ENCODE data around the gene SPATA22. TPM values are rescaled to one million over a fixed set of nuclear protein-coding genes. Genes with fewer than 3 reads are reported as not detected.
"Not testable (repeated sequence)": the region's sequence is repeated elsewhere in the genome, so short reads cannot be mapped to it uniquely, and the experiment has no call there.

SPATA22 gene
- total RNA-seq, 1 donor from 2014 or later = not detected

DNA sequence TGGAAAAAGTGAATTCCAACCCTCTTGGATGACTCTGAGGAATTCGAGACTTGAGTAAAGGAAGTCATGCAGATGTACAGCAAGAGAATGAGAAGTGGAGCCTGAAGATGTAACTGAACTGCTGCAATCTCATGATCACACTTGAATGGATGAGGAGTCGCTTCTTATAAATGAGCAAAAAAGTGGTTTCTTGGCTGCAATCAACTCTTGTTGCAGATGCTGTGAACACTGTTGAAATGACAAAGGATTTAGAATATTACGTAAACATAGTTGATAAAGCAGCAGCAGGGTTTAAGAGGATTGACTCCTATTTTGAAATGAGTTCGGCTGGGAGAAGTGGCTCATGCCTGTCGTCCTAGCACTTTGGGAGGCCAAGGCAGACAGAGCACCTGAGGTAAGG is 29.7 kb upstream of the SPATA22 start:
- DNase-seq = no peak
- no peaks in the 10 kb centered on the region for H3K4me1 Mint-ChIP-seq
- H3K4me3 Mint-ChIP-seq = no peak overlapping the region
- H3K27ac Mint-ChIP-seq = no peak overlapping the region
- intact Hi-C loops (cut with micrococcal nuclease) = no loop called here
- H3K9me3 Mint-ChIP-seq = no peaks in the 10 kb centered on the region
- no peaks in the 10 kb centered on the region for H3K36me3 Mint-ChIP-seq (ENCODE audit: low read depth)
- H3K27me3 Mint-ChIP-seq = no peaks in the 10 kb centered on the region

DNA sequence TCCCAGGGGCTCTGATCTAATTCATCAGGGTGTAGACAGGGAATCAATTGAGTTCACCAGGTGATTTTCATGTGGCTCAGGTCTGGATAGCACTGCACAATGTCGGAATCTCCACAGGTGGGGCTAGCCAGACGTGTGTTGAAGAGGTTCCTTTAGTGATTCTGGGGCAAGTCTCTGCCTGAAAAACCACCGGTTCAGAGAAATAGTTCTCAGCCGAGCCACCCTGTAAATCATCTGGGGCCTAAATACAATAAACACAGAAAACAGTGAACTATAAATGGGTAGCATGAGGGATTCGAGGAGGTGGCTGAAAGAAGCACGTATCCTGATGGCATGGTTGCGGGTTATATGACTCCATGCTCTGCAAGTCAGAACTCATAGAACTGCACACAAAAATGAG is 25.5 kb upstream of the SPATA22 start:
- H3K9me3 Mint-ChIP-seq = no peaks in the 10 kb centered on the region
- H3K4me3 Mint-ChIP-seq = no peak overlapping the region
- H3K36me3 Mint-ChIP-seq (ENCODE audit: low read depth) = no peaks in the 10 kb centered on the region
- DNase-seq = no peak
- H3K27me3 Mint-ChIP-seq = peaks cover 5% of the 10 kb centered on the region
- H3K4me1 Mint-ChIP-seq = no peaks in the 10 kb centered on the region
- intact Hi-C loops (cut with micrococcal nuclease) = no loop called here
- H3K27ac Mint-ChIP-seq = no peak overlapping the region

DNA sequence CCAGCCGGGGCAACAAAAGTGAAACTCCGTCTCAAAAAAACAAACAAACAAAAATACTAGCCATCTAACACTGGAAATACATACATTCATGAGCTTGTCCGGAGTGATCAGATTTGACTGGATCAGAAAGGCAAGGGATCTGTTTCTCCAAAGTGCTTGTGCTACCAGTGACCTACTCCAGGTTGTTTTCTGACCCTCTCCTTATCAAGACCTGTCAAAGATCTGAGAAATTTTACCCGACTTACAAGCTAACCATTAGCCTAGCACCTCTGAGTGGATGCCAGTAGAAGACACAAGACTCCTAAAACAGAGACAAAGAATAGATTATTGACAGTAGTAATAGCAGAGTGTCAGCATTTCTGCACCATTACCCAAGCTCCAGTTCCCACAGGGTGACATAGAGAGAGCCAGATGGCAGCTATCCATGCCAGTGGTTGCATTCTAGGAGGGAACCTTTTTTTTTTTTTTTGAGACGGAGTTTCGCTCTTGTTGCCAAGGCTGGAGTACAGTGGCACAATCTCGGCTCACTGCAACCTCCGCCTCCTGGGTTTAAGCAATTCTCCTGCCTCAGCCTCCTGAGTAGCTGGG is 14.0 kb upstream of the SPATA22 start:
- Mint-ChIP-seq H3K4me3 (no peak overlapping the region), H3K36me3 (ENCODE audit: low read depth) (no peaks in the 10 kb centered on the region), H3K9me3 (no peaks in the 10 kb centered on the region), H3K27ac (no peak overlapping the region), H3K4me1 (no peaks in the 10 kb centered on the region), H3K27me3 (peaks cover 35% of the 10 kb centered on the region)
- intact Hi-C loops (cut with micrococcal nuclease) = no loop called here
- no peak for DNase-seq

DNA sequence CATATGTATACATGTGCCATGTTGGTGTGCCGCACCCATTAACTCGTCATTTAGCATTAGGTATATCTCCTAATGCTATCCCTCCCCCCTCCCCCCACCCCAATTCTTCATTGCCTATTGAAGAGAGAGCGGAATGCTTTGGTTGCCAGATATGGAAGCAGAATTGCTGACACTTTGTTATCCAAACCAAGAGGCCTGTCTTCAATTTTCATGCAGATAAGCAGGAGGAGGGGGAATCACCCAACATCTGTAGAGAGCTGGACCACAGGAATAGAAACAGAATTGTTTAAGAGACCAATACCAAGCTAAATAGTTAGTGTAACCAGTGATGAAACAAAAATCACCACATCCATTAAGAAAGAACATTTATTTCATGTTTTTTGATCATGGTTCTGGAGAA is 11.2 kb upstream of the SPATA22 start:
- no peaks in the 10 kb centered on the region for H3K4me1 Mint-ChIP-seq
- H3K27me3 Mint-ChIP-seq = peaks cover 25% of the 10 kb centered on the region
- no peaks in the 10 kb centered on the region for H3K9me3 Mint-ChIP-seq
- intact Hi-C loops (cut with micrococcal nuclease) = no loop called here
- DNase-seq = no peak
- no peak overlapping the region for H3K27ac Mint-ChIP-seq
- no peak overlapping the region for H3K4me3 Mint-ChIP-seq
- no peaks in the 10 kb centered on the region for H3K36me3 Mint-ChIP-seq (ENCODE audit: low read depth)

DNA sequence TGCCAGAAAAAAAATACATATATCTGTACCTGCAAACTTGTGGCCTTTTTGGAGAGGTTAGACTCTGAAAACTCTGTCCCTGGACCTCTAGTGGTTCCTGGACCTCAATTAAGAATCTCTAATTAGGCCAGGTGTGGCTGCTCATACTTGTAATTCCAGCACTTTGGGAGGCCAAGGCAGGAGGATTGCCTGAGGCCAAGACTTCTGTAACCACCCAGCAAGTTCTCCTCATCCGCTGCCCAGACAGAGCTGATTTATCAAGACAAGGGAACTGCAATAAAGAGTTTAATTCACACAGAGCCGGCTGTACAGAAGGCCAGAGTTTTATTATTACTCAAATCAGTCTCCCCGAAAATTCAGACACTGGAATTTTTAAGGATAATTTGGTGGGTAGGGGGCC is 8.4 kb upstream of the SPATA22 start:
- no peak for DNase-seq
- H3K4me1 Mint-ChIP-seq = peaks cover 5% of the 10 kb centered on the region
- H3K27me3 Mint-ChIP-seq = peaks cover 21% of the 10 kb centered on the region
- H3K9me3 Mint-ChIP-seq = no peaks in the 10 kb centered on the region
- no peaks in the 10 kb centered on the region for H3K36me3 Mint-ChIP-seq (ENCODE audit: low read depth)
- intact Hi-C loops (cut with micrococcal nuclease) = no loop called here
- H3K27ac Mint-ChIP-seq = no peak overlapping the region
- no peak overlapping the region for H3K4me3 Mint-ChIP-seq

DNA sequence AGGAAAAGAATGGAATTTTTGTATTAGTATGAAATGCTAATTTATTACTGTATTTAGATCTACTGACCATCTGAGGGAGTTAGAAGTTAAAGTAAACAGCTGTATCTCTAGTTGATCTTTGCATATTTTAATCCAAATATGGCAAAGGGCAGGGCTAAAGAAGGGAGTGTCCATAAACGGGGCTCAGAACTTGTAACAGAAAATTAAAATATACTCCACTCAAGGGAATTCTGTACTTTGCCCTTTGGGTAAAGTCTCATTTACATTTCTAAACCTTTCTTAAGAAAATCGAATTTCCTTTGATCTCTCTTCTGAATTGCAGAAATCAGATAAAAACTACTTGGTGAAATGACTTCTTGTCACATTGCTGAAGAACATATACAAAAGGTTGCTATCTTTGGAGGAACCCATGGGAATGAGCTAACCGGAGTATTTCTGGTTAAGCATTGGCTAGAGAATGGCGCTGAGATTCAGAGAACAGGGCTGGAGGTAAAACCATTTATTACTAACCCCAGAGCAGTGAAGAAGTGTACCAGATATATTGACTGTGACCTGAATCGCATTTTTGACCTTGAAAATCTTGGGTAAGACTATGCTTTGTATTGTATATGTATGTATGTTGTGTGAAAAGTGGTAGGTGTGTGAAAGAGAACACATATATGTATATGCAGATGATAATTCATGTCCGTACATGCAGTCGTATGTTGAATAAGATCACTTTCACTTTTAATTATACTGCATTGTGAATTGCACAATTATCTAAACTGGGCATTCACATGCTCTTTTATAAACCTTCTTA is 4.4 kb upstream of the SPATA22 start, which contains the start of gene ASPA:
TSS of gene ASPA (plus strand) at position 186 of the 799 bp plus-strand sequence. CDS start at position 349, 163 bp downstream.
- no peak within 1 kb of the TSS for H3K27ac Mint-ChIP-seq
- peaks cover 7% of the 10 kb centered on the region for H3K27me3 Mint-ChIP-seq
- H3K4me1 Mint-ChIP-seq = peaks cover 5% of the 10 kb centered on the region
- no peaks in the 10 kb centered on the region for H3K9me3 Mint-ChIP-seq
- no peaks in the 10 kb centered on the region for H3K36me3 Mint-ChIP-seq (ENCODE audit: low read depth)
- H3K4me3 Mint-ChIP-seq = no peak within 1 kb of the TSS
- no peak for DNase-seq
- intact Hi-C loops (cut with micrococcal nuclease) = no loop called here

DNA sequence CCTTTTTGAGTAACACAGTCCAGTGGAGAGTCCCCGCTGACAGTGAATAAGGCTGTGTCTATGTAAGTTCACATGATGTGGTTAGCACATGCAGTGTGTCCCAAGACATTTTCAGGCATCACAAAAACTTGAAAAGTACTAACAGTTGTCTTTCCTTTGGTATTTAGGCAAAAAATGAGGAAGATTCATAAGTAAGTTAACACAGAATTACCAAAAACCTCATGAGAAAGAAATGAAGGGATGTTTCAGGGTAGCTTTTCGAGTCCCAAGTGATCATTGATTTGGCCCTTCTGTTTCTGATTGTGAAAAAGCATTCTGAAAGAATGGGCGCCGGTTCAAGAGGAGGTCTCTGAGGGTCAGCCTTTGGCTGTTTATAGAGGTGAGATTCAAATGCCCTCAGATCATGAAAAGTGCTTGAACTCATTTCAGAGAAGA is 3.6 kb upstream of the SPATA22 start:
- no peak for DNase-seq
- Mint-ChIP-seq H3K27ac (no peak overlapping the region), H3K27me3 (peaks cover 6% of the 10 kb centered on the region), H3K9me3 (no peaks in the 10 kb centered on the region), H3K4me1 (peaks cover 5% of the 10 kb centered on the region), H3K4me3 (no peak overlapping the region), H3K36me3 (ENCODE audit: low read depth) (no peaks in the 10 kb centered on the region)
- intact Hi-C loops (cut with micrococcal nuclease) = no loop called here

DNA sequence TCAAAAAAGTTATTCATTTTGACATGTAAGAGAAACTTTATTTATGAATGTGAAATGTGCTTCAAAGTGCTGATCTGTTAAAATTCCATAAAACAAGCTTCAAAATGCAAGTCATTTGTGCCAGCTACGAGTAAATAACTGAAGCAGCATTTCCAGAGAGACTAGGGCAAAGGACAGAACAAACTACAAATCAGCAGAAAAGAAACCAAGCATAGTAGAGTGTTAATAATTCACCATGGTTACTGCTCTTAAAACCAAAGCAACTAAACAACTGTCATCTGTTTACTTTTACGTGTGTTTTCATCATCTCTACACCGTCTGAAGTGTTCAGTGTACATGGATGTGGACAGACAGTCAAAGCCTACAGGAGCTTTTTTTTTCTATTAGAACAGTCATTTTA is 2.6 kb upstream of the SPATA22 start:
- intact Hi-C loops (cut with micrococcal nuclease) = no loop called here
- no peak for DNase-seq
- Mint-ChIP-seq H3K9me3 (no peaks in the 10 kb centered on the region), H3K4me1 (peaks cover 5% of the 10 kb centered on the region), H3K4me3 (no peak overlapping the region), H3K27me3 (peaks cover 7% of the 10 kb centered on the region), H3K36me3 (ENCODE audit: low read depth) (no peaks in the 10 kb centered on the region), H3K27ac (no peak overlapping the region)

DNA sequence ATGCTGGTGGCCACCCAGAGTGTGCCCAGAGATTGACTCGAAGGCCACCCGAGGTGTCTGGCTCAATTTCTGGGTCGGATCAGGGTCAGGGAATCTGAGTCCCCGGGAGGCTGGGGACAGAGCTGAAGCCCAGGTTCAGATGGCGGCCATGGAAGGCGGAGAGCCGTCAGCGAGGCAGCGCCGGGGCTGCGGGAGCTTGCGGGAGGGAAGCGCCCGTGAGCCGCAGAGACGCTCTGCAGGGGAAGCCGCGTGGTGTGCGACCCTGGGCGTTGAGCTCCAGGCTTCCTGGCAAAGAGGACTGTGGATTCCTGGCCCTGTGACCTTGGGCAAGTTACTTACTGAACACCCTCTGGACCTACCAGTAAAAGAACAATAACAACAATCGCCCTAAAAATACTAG is 518 bp upstream of the SPATA22 start:
- Mint-ChIP-seq H3K36me3 (ENCODE audit: low read depth) (no peaks in the 10 kb centered on the region), H3K27me3 (peaks cover 10% of the 10 kb centered on the region), H3K27ac (no peak overlapping the region), H3K4me1 (peaks cover 5% of the 10 kb centered on the region), H3K9me3 (no peaks in the 10 kb centered on the region), H3K4me3 (no peak overlapping the region)
- intact Hi-C loops (cut with micrococcal nuclease) = no loop called here
- DNase-seq = no peak

DNA sequence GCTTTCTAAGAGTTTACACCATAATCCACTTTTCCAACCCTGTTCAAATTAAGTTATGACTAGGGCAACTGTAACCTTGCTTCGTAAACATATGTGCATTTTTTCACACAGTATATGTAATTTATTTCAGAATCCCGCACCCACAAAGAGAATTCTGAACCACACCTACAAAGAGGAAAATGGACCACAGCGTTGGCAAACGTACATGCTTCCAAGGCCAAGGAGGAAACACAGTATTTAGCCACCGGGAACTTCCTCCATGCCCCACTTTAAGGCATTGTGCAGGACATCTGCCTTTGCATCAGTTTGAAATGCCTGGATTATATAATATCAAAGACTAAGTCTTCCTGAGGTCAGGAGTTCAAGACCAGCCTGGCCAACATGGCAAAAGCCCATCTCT is 2.1 kb downstream of the SPATA22 start:
- intact Hi-C loops (cut with micrococcal nuclease) = no loop called here
- H3K9me3 Mint-ChIP-seq = no peaks in the 10 kb centered on the region
- no peak for DNase-seq

DNA sequence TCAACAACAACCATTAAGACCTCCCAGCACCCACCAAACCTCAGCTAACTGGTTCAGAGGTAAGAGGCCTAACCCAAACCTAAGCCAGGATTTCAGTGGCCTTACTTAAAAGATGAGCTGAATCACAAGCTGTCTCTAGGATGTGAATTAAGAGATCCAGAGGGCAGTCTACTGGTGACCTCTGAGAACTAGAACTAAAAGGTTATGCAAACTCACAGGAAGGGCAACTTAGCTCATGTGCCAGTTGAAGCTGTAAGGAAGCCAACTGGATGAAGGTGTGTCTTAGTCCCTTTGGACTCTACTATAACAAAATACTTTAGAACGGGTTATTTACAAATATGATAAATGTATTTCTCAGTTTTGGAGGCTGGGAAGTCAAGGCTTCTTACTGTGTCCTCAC is 5.3 kb downstream of the SPATA22 start:
- DNase-seq; H3K36me3 Mint-ChIP-seq (ENCODE audit: low read depth); H3K4me3 Mint-ChIP-seq; H3K4me1 Mint-ChIP-seq; H3K27ac Mint-ChIP-seq; H3K9me3 Mint-ChIP-seq; intact Hi-C loops (cut with micrococcal nuclease); H3K27me3 Mint-ChIP-seq: not testable (repeated sequence)

More for the DNA sequence above, 2.1 kb downstream of the SPATA22 start:
- H3K27ac Mint-ChIP-seq = no peak overlapping the region
- H3K36me3 Mint-ChIP-seq (ENCODE audit: low read depth) = no peaks in the 10 kb centered on the region
- no peaks in the 10 kb centered on the region for H3K4me1 Mint-ChIP-seq
- peaks cover 4% of the 10 kb centered on the region for H3K27me3 Mint-ChIP-seq
- no peak overlapping the region for H3K4me3 Mint-ChIP-seq

DNA sequence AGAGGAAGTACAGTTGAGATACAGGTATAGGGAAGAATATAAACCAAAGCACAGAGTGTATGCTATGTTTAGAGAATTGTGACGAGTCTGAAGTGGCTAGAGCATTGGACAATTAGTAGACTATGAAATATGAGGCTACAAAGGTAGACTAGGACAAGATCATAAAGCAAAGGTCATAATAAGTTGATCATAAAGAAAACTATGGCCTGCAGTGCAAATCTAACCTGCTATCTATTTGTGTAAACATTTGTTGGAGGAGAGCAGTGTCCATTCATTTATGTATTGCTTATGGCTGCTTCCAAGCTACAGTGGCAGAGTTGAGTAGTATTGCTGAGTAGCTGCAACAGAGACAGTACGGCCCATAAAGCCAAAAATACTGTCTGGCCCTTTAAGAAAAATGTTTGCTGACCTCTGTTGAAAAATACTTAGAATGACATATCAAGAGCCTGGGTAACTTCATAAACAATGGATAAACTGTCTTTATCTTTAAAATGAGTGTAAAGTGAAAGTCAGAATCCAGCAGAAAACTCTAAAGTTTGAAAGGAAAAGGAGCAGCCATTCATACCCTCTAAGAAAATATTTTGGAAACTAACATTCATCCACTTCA is 23.5 kb downstream of the SPATA22 start:
- H3K9me3 Mint-ChIP-seq = no peaks in the 10 kb centered on the region
- no peak for DNase-seq
- H3K4me3 Mint-ChIP-seq = no peak overlapping the region
- H3K4me1 Mint-ChIP-seq = no peaks in the 10 kb centered on the region
- no peaks in the 10 kb centered on the region for H3K36me3 Mint-ChIP-seq (ENCODE audit: low read depth)
- intact Hi-C loops (cut with micrococcal nuclease) = no loop called here
- H3K27ac Mint-ChIP-seq = no peak overlapping the region
- H3K27me3 Mint-ChIP-seq = peaks cover 15% of the 10 kb centered on the region

DNA sequence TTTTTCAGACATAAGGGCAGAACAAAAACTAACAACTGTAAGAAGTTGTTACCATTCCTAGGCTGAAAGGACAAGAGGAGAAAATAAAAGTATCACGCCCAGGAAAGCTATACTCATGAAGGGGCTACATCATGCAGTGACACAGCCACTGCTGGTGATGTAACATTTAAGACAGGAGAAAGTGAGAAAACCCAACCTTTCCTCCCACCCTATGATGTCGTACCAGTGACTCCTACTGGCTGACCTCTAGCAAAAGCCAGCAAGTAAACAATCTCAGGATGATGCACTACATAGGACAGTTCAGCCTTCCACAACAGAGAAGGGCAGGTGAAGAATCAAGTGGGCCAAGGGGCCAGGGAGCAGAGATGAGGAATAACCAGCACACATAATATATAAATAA is 24.0 kb downstream of the SPATA22 start:
- H3K9me3 Mint-ChIP-seq = no peaks in the 10 kb centered on the region
- no peaks in the 10 kb centered on the region for H3K36me3 Mint-ChIP-seq (ENCODE audit: low read depth)
- no peak overlapping the region for H3K27ac Mint-ChIP-seq
- intact Hi-C loops (cut with micrococcal nuclease) = no loop called here
- H3K27me3 Mint-ChIP-seq = peaks cover 14% of the 10 kb centered on the region
- H3K4me3 Mint-ChIP-seq = no peak overlapping the region
- no peaks in the 10 kb centered on the region for H3K4me1 Mint-ChIP-seq
- no peak for DNase-seq

DNA sequence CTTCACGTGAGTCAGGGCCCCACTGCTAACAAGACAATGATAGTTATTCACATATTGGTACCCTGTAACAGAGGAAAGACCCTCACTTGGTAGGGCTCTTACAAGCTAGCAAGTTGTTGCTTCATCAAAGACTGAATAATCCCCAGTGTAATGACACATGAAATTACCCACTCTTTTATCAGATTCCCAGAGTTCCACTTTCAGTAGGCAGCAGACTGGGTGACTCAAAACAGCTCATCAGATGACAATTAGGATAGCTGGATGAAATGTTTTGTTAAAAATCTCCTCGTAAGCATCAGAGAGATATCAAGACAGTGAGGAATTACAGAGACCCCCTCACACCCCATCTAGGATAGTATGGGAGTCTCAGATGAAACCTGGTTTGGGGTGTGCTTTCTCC is 31.2 kb downstream of the SPATA22 start:
- H3K4me1 Mint-ChIP-seq = no peaks in the 10 kb centered on the region
- no peak overlapping the region for H3K4me3 Mint-ChIP-seq
- H3K27ac Mint-ChIP-seq = no peak overlapping the region
- H3K27me3 Mint-ChIP-seq = peaks cover 17% of the 10 kb centered on the region
- intact Hi-C loops (cut with micrococcal nuclease) = no loop called here
- DNase-seq = no peak
- H3K36me3 Mint-ChIP-seq (ENCODE audit: low read depth) = no peaks in the 10 kb centered on the region
- no peaks in the 10 kb centered on the region for H3K9me3 Mint-ChIP-seq
